Measurements from ENCODE around the gene POPDC2. TPM values are rescaled to one million over a fixed set of nuclear protein-coding genes. Genes with fewer than 3 reads are reported as not detected.

POPDC2 gene
- total RNA-seq, 1 experiment from 2014 or later = 0.15 TPM

GRCh38 chr3:119625451-119626153, 34.8 kb downstream of the POPDC2 start:
- Histone ChIP-seq H3K27me3 (ENCODE audit: control insufficient read depth, insufficient read depth, low read length) (no peaks in the 10 kb centered on the region; the same call in 1 of the 2 replicates), H3K9me3 (ENCODE audit: control insufficient read depth, insufficient read depth, low read depth, low read length) (no peaks in the 10 kb centered on the region), H3K4me1 (ENCODE audit: control insufficient read depth, insufficient read depth, low read length) (no peaks in the 10 kb centered on the region), H3K4me3 (ENCODE audit: low read depth in 2 of 2, low read length in 2 of 2) (no peak overlapping the region), H3K36me3 (ENCODE audit: control insufficient read depth, insufficient read depth, low read length) (no peaks in the 10 kb centered on the region), H3K27ac (ENCODE audit: low read length) (no peak overlapping the region)
- ATAC-seq (no peak), DNase-seq (ENCODE audit: low read depth, low spot score) (no peak)
- no peak for TF ChIP-seq SIN3A (IDR thresholded peaks at IDR 0.05; ENCODE audit: borderline replicate concordance, insufficient read depth, low read depth, low read length)
- no peak for TF ChIP-seq TCF7L2 (IDR thresholded peaks at IDR 0.05; ENCODE audit: low read depth, low read length)
- no peak for TF ChIP-seq CTCF (IDR thresholded peaks at IDR 0.05)
- no peak for TF ChIP-seq POLR2AphosphoS5 (IDR thresholded peaks at IDR 0.05; ENCODE audit: low read depth, low read length)
- TF ChIP-seq REST (IDR thresholded peaks at IDR 0.05; ENCODE audit: insufficient read depth in 1 of 2, low read depth in 2 of 2, low read length in 1 of 2) = no peak
- POLR2A ChIA-PET = no interaction called here
- BruUV-seq (replicated peaks) = no TSS peak
- in situ Hi-C loops (cut with HindIII; ENCODE audit: low pct_unique_long_range_greater_than_20kb, low sequenced_read_pairs) (no loop called here), intact Hi-C loops (cut with micrococcal nuclease; ENCODE audit: unreplicated experiment) (no loop called here)
- CTCF ChIA-PET = no interaction called here

- BruUV-seq (replicated peaks) = no TSS peak
- Histone ChIP-seq H3K9me3 (ENCODE audit: control insufficient read depth, insufficient read depth, low read depth, low read length) (no peaks in the 10 kb centered on the region), H3K4me3 (ENCODE audit: low read depth in 2 of 2, low read length in 2 of 2) (no peak overlapping the region), H3K36me3 (ENCODE audit: control insufficient read depth, insufficient read depth, low read length) (no peaks in the 10 kb centered on the region), H3K4me1 (ENCODE audit: control insufficient read depth, insufficient read depth, low read length) (no peaks in the 10 kb centered on the region), H3K27ac (ENCODE audit: low read length) (no peak overlapping the region), H3K27me3 (ENCODE audit: control insufficient read depth, insufficient read depth, low read length) (no peaks in the 10 kb centered on the region; the same call in 1 of the 2 replicates)
- intact Hi-C loops (cut with micrococcal nuclease; ENCODE audit: unreplicated experiment) = no loop called here
- ATAC-seq (no peak), DNase-seq (ENCODE audit: low read depth, low spot score) (no peak)
- in situ Hi-C loops (cut with HindIII; ENCODE audit: low pct_unique_long_range_greater_than_20kb, low sequenced_read_pairs) = no loop called here
- ChIA-PET POLR2A (interaction anchor here (0.7 kb wide), 1 partner anchor 14 kb away, joined by 19 read pairs; no protein-coding TSS in a partner anchor), CTCF (no interaction called here)
- TF ChIP-seq CTCF (IDR thresholded peaks at IDR 0.05) = no peak
- no peak for TF ChIP-seq REST (IDR thresholded peaks at IDR 0.05; ENCODE audit: insufficient read depth in 1 of 2, low read depth in 2 of 2, low read length in 1 of 2)
These were observed 36.2 kb downstream of the POPDC2 start for GRCh38 chr3:119624002-119624720.

All from Panc1 (cell line).